Peyer's patch (tissue), 4 donors: Measurements from ENCODE around the gene TM7SF2.

Source experiments
- CTCF ChIP-seq, 6 experiments: fragments of 450-650 bp in 4 of 6; fragments of 200-600 bp in 2 of 6; sonication (generic) in 1 of 6; IDR thresholded peaks; one replicate each; pipeline ENCODE4 v1.5.1; 2017 to 2019; ENCODE audit warnings: antibody characterized with exemption in 6 of 6, mild to moderate bottlenecking in 3 of 6, moderate library complexity in 1 of 6
- POLR2A ChIP-seq, 2 donors: fragments of 450-650 bp; IDR thresholded peaks; one replicate each; pipeline ENCODE4 v1.5.1; 2017; ENCODE audit warnings: antibody characterized with exemption in 2 of 2, mild to moderate bottlenecking in 2 of 2, moderate library complexity in 2 of 2

- TF ChIP-seq CTCF (IDR thresholded peaks at IDR 0.05) (no peak), POLR2A (IDR thresholded peaks at IDR 0.05) (no peak)
Measured at GRCh38 chr11:65157336-65157735, 45.7 kb downstream of the TM7SF2 start.
